ENCODE measurements around the gene MCTP1.

GRCh38 chr5:95251185-95251584, 33.7 kb downstream of the MCTP1 start:
- TF ChIP-seq, protein P1, sequence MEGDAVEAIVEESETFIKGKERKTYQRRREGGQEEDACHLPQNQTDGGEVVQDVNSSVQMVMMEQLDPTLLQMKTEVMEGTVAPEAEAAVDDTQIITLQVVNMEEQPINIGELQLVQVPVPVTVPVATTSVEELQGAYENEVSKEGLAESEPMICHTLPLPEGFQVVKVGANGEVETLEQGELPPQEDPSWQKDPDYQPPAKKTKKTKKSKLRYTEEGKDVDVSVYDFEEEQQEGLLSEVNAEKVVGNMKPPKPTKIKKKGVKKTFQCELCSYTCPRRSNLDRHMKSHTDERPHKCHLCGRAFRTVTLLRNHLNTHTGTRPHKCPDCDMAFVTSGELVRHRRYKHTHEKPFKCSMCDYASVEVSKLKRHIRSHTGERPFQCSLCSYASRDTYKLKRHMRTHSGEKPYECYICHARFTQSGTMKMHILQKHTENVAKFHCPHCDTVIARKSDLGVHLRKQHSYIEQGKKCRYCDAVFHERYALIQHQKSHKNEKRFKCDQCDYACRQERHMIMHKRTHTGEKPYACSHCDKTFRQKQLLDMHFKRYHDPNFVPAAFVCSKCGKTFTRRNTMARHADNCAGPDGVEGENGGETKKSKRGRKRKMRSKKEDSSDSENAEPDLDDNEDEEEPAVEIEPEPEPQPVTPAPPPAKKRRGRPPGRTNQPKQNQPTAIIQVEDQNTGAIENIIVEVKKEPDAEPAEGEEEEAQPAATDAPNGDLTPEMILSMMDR (IDR thresholded peaks at IDR 0.05; ENCODE audit: low read length), result no peak
- TF ChIP-seq EZH2 (optimal IDR thresholded peaks at IDR 0.05; ENCODE audit: low read depth, low read length), result no peak

All from MM.1S (cell line).